Stimulated activated CD8-positive, alpha-beta memory T cell treated with anti-CD3 and anti-CD28 coated beads, Interleukin-15, amount 100 ng/mL, for 4 hours (primary cell): ENCODE results near the gene HDAC11.
"Not testable (repeated sequence)": the region's sequence is repeated elsewhere in the genome, so short reads cannot be mapped to it uniquely, and the experiment has no call there.

Experiments
- DNase-seq, 2 donors: peaks; one replicate each; pipeline ENCODE4 v3.0.0-alpha.2; 2020; ENCODE audit warnings: low read depth in 2 of 2

Gene HDAC11

GRCh38 chr3:13507570-13508339, 27.6 kb downstream of the HDAC11 start:
- no peak for DNase-seq

GRCh38 chr3:13508496-13508895, 28.4 kb downstream of the HDAC11 start:
- DNase-seq = no peak

- DNase-seq = no peak
These were observed 29.1 kb downstream of the HDAC11 start for GRCh38 chr3:13509059-13509815.

- DNase-seq = no peak
These were observed 29.7 kb downstream of the HDAC11 start for GRCh38 chr3:13509816-13510192.

GRCh38 chr3:13512451-13512850, 32.3 kb downstream of the HDAC11 start:
- DNase-seq = no peak

- DNase-seq = no peak
These were observed 33.2 kb downstream of the HDAC11 start for GRCh38 chr3:13513051-13513912.

- no peak for DNase-seq
These were observed 33.9 kb downstream of the HDAC11 start for GRCh38 chr3:13513913-13514517.

GRCh38 chr3:13514639-13515435, 34.7 kb downstream of the HDAC11 start:
- DNase-seq = no peak

GRCh38 chr3:13515786-13516759, 36.0 kb downstream of the HDAC11 start:
- no peak for DNase-seq

- DNase-seq = no peak
These were observed 36.6 kb downstream of the HDAC11 start for GRCh38 chr3:13516760-13517135.

- DNase-seq = no peak
These were observed 37.3 kb downstream of the HDAC11 start for GRCh38 chr3:13517253-13517977.

GRCh38 chr3:13518516-13518953, 38.4 kb downstream of the HDAC11 start:
- no peak for DNase-seq

GRCh38 chr3:13519006-13519791, 39.1 kb downstream of the HDAC11 start:
- no peak for DNase-seq

GRCh38 chr3:13520326-13520880, 40.3 kb downstream of the HDAC11 start:
- DNase-seq = no peak

GRCh38 chr3:13521309-13521708, 41.2 kb downstream of the HDAC11 start:
- no peak for DNase-seq

GRCh38 chr3:13521749-13522148, 41.6 kb downstream of the HDAC11 start:
- not testable (repeated sequence) for DNase-seq

- DNase-seq = no peak
These were observed 42.1 kb downstream of the HDAC11 start for GRCh38 chr3:13522236-13522635.
